Measurements from ENCODE around the gene MCM3. TPM values are rescaled to one million over a fixed set of nuclear protein-coding genes. Genes with fewer than 3 reads are reported as not detected.

MCM3 gene
- 10 to 100 TPM; 20.3 to 24.3 TPM for total RNA-seq
- total RNA-seq, result 42.4 to 109 reads per million in 2 donors

GRCh38 chr6:52284460-52285176 is at the start of gene MCM3:
Gene MCM3 (minus strand): TSS chr6:52284742. CDS start chr6:52284674, 68 bp downstream.
- peaks cover 7% of the 10 kb centered on the region for H3K36me3 Mint-ChIP-seq (ENCODE audit: low read depth)
- peak; percentile 82 to 93 (median 89) for DNase-seq
- no peaks in the 10 kb centered on the region for H3K9me3 ChIP-seq (ENCODE audit: control insufficient read depth, low read length, poor library complexity, severe bottlenecking)
- H3K27ac Mint-ChIP-seq, result no peak within 1 kb of the TSS
- H3K4me3 Mint-ChIP-seq, result peak within 1 kb of the TSS; percentile 73
- no peaks in the 10 kb centered on the region for H3K27me3 Mint-ChIP-seq
- H3K4me1 Mint-ChIP-seq, result peaks cover 30% of the 10 kb centered on the region
- peak; percentile 96 for ATAC-seq

- H3K36me3 Mint-ChIP-seq (ENCODE audit: low read depth), result peaks cover 2% of the 10 kb centered on the region
- DNase-seq (no peak), ATAC-seq (peak; percentile 85)
- peak overlapping the region; percentile 95 for H3K27ac Mint-ChIP-seq
- H3K27me3 Mint-ChIP-seq, result no peaks in the 10 kb centered on the region
- peak overlapping the region; percentile 71 for H3K4me3 Mint-ChIP-seq
- no peaks in the 10 kb centered on the region for H3K9me3 ChIP-seq (ENCODE audit: control insufficient read depth, low read length, poor library complexity, severe bottlenecking)
- H3K4me1 Mint-ChIP-seq, result peaks cover 48% of the 10 kb centered on the region
These were observed 49.3 kb upstream of the MCM3 start for GRCh38 chr6:52333840-52334200.

- Mint-ChIP-seq H3K4me3 (peak overlapping the region; percentile 82), H3K36me3 (ENCODE audit: low read depth) (peaks cover 2% of the 10 kb centered on the region), H3K4me1 (peaks cover 43% of the 10 kb centered on the region), H3K27ac (peak overlapping the region; percentile 95), H3K27me3 (no peaks in the 10 kb centered on the region)
- no peaks in the 10 kb centered on the region for H3K9me3 ChIP-seq (ENCODE audit: control insufficient read depth, low read length, poor library complexity, severe bottlenecking)
- ATAC-seq (no peak), DNase-seq (no peak)
These were observed 47.4 kb upstream of the MCM3 start for GRCh38 chr6:52331793-52332457.

GRCh38 chr6:52330470-52330869 is 45.9 kb upstream of the MCM3 start:
- Mint-ChIP-seq H3K27me3 (no peaks in the 10 kb centered on the region), H3K4me3 (no peak overlapping the region), H3K36me3 (ENCODE audit: low read depth) (peaks cover 2% of the 10 kb centered on the region), H3K27ac (no peak overlapping the region), H3K4me1 (peaks cover 38% of the 10 kb centered on the region)
- DNase-seq (no peak), ATAC-seq (no peak)
- no peaks in the 10 kb centered on the region for H3K9me3 ChIP-seq (ENCODE audit: control insufficient read depth, low read length, poor library complexity, severe bottlenecking)

- Mint-ChIP-seq H3K27me3 (no peaks in the 10 kb centered on the region), H3K27ac (no peak overlapping the region), H3K4me3 (no peak overlapping the region), H3K36me3 (ENCODE audit: low read depth) (peaks cover 2% of the 10 kb centered on the region), H3K4me1 (peaks cover 30% of the 10 kb centered on the region)
- ATAC-seq, result no peak
- H3K9me3 ChIP-seq (ENCODE audit: control insufficient read depth, low read length, poor library complexity, severe bottlenecking), result no peaks in the 10 kb centered on the region
- DNase-seq, result no peak
These were observed 44.2 kb upstream of the MCM3 start for GRCh38 chr6:52328729-52329128.

GRCh38 chr6:52328303-52328662 is 43.7 kb upstream of the MCM3 start:
- no peaks in the 10 kb centered on the region for H3K27me3 Mint-ChIP-seq

GRCh38 chr6:52326540-52327364 is 42.2 kb upstream of the MCM3 start:
- DNase-seq (no peak), ATAC-seq (no peak)
- H3K4me3 Mint-ChIP-seq, result no peak overlapping the region
- H3K27me3 Mint-ChIP-seq, result no peaks in the 10 kb centered on the region
- H3K36me3 Mint-ChIP-seq (ENCODE audit: low read depth), result peaks cover 2% of the 10 kb centered on the region
- no peaks in the 10 kb centered on the region for H3K9me3 ChIP-seq (ENCODE audit: control insufficient read depth, low read length, poor library complexity, severe bottlenecking)
- H3K27ac Mint-ChIP-seq, result no peak overlapping the region
- peaks cover 22% of the 10 kb centered on the region for H3K4me1 Mint-ChIP-seq

More at GRCh38 chr6:52328303-52328662, 43.7 kb upstream of the MCM3 start:
- H3K27ac Mint-ChIP-seq, result no peak overlapping the region
- ATAC-seq (no peak), DNase-seq (no peak)
- peaks cover 26% of the 10 kb centered on the region for H3K4me1 Mint-ChIP-seq
- no peaks in the 10 kb centered on the region for H3K9me3 ChIP-seq (ENCODE audit: control insufficient read depth, low read length, poor library complexity, severe bottlenecking)
- H3K4me3 Mint-ChIP-seq, result no peak overlapping the region
- H3K36me3 Mint-ChIP-seq (ENCODE audit: low read depth), result peaks cover 2% of the 10 kb centered on the region

GRCh38 chr6:52325695-52326471 is 41.3 kb upstream of the MCM3 start:
- no peak overlapping the region for H3K4me3 Mint-ChIP-seq
- H3K27ac Mint-ChIP-seq, result no peak overlapping the region
- peaks cover 2% of the 10 kb centered on the region for H3K36me3 Mint-ChIP-seq (ENCODE audit: low read depth)
- H3K4me1 Mint-ChIP-seq, result peaks cover 20% of the 10 kb centered on the region
- DNase-seq (no peak), ATAC-seq (no peak)
- H3K27me3 Mint-ChIP-seq, result no peaks in the 10 kb centered on the region
- H3K9me3 ChIP-seq (ENCODE audit: control insufficient read depth, low read length, poor library complexity, severe bottlenecking), result no peaks in the 10 kb centered on the region

GRCh38 chr6:52324189-52324588 is 39.6 kb upstream of the MCM3 start:
- DNase-seq (no peak), ATAC-seq (no peak)
- Mint-ChIP-seq H3K4me3 (no peak overlapping the region), H3K27me3 (no peaks in the 10 kb centered on the region), H3K27ac (no peak overlapping the region), H3K36me3 (ENCODE audit: low read depth) (no peaks in the 10 kb centered on the region), H3K4me1 (peaks cover 20% of the 10 kb centered on the region)
- H3K9me3 ChIP-seq (ENCODE audit: control insufficient read depth, low read length, poor library complexity, severe bottlenecking), result no peaks in the 10 kb centered on the region

- peaks cover 12% of the 10 kb centered on the region for H3K4me1 Mint-ChIP-seq
- ATAC-seq, result no peak
- no peak for DNase-seq
- no peak overlapping the region for H3K4me3 Mint-ChIP-seq
- H3K9me3 ChIP-seq (ENCODE audit: control insufficient read depth, low read length, poor library complexity, severe bottlenecking), result no peaks in the 10 kb centered on the region
- peak overlapping the region; percentile 6 for H3K27ac Mint-ChIP-seq
- H3K36me3 Mint-ChIP-seq (ENCODE audit: low read depth), result no peaks in the 10 kb centered on the region
- H3K27me3 Mint-ChIP-seq, result no peaks in the 10 kb centered on the region
These were observed 33.5 kb upstream of the MCM3 start for GRCh38 chr6:52317841-52318581.

GRCh38 chr6:52317211-52317610 is 32.7 kb upstream of the MCM3 start:
- Mint-ChIP-seq H3K27ac (no peak overlapping the region), H3K36me3 (ENCODE audit: low read depth) (peaks cover 3% of the 10 kb centered on the region), H3K27me3 (no peaks in the 10 kb centered on the region), H3K4me3 (no peak overlapping the region), H3K4me1 (peaks cover 11% of the 10 kb centered on the region)
- H3K9me3 ChIP-seq (ENCODE audit: control insufficient read depth, low read length, poor library complexity, severe bottlenecking), result no peaks in the 10 kb centered on the region
- ATAC-seq (no peak), DNase-seq (no peak)

- no peak overlapping the region for H3K4me3 Mint-ChIP-seq
- ATAC-seq (no peak), DNase-seq (no peak)
- no peak overlapping the region for H3K27ac Mint-ChIP-seq
- peaks cover 14% of the 10 kb centered on the region for H3K4me1 Mint-ChIP-seq
- peaks cover 3% of the 10 kb centered on the region for H3K36me3 Mint-ChIP-seq (ENCODE audit: low read depth)
- no peaks in the 10 kb centered on the region for H3K9me3 ChIP-seq (ENCODE audit: control insufficient read depth, low read length, poor library complexity, severe bottlenecking)
- no peaks in the 10 kb centered on the region for H3K27me3 Mint-ChIP-seq
These were observed 30.2 kb upstream of the MCM3 start for GRCh38 chr6:52314752-52315151.

All from T-helper 17 cell (primary cell).